HG02970 (cell line): ENCODE measurements around the gene CADPS.

Experiments
- ATAC-seq: cut with Tn5 transposase; IDR thresholded peaks from one replicate; pipeline ENCODE4 v1.9.1; 2021; ENCODE audit warnings: mild to moderate bottlenecking, moderate library complexity, moderate number of reproducible peaks; ENCODE audit not compliant: unreplicated experiment, low FRiP score

CADPS gene

GRCh38 chr3:62815981-62816380 lies 59.2 kb downstream of the CADPS start:
- no peak for ATAC-seq

GRCh38 chr3:62812631-62813030 lies 62.6 kb downstream of the CADPS start:
- ATAC-seq, result no peak

GRCh38 chr3:62811119-62811518 lies 64.1 kb downstream of the CADPS start:
- no peak for ATAC-seq

- ATAC-seq, result no peak
These were observed 65.8 kb downstream of the CADPS start for GRCh38 chr3:62809369-62809768.

- no peak for ATAC-seq
These were observed 69.5 kb downstream of the CADPS start for GRCh38 chr3:62805580-62806277.

GRCh38 chr3:62805106-62805505 lies 70.1 kb downstream of the CADPS start:
- no peak for ATAC-seq

GRCh38 chr3:62803276-62803675 lies 71.9 kb downstream of the CADPS start:
- no peak for ATAC-seq

- ATAC-seq, result no peak
These were observed 77.2 kb downstream of the CADPS start for GRCh38 chr3:62798000-62798399.

- ATAC-seq, result no peak
These were observed 78.1 kb downstream of the CADPS start for GRCh38 chr3:62797132-62797531.

- ATAC-seq, result no peak
These were observed 79.1 kb downstream of the CADPS start for GRCh38 chr3:62795978-62796657.

GRCh38 chr3:62793946-62794345 lies 81.3 kb downstream of the CADPS start:
- ATAC-seq, result no peak

- no peak for ATAC-seq
These were observed 89.8 kb downstream of the CADPS start for GRCh38 chr3:62785384-62785783.

- ATAC-seq, result no peak
These were observed 94.1 kb downstream of the CADPS start for GRCh38 chr3:62781121-62781520.

GRCh38 chr3:62777674-62778073 lies 97.5 kb downstream of the CADPS start:
- ATAC-seq, result no peak

GRCh38 chr3:62777130-62777529 lies 98.1 kb downstream of the CADPS start:
- no peak for ATAC-seq

GRCh38 chr3:62774221-62774620 lies 101.0 kb downstream of the CADPS start:
- ATAC-seq, result no peak

GRCh38 chr3:62771331-62772072 lies 103.7 kb downstream of the CADPS start:
- no peak for ATAC-seq

- no peak for ATAC-seq
These were observed 106.3 kb downstream of the CADPS start for GRCh38 chr3:62768896-62769295.

GRCh38 chr3:62761711-62762110 lies 113.5 kb downstream of the CADPS start:
- ATAC-seq, result no peak

GRCh38 chr3:62761311-62761710 lies 113.9 kb downstream of the CADPS start:
- no peak for ATAC-seq

GRCh38 chr3:62758296-62759066 lies 116.7 kb downstream of the CADPS start:
- no peak for ATAC-seq
